Astrocyte of the hippocampus (primary cell): Measurements from ENCODE around the gene RASGRP1.
A peak's percentile ranks its signal among the peaks of the same experiment; 100 is the strongest.
"Not testable (repeated sequence)": the region's sequence is repeated elsewhere in the genome, so short reads cannot be mapped to it uniquely, and the experiment has no call there.

Experiments used
- DNase-seq: peaks from one replicate; pipeline ENCODE4 v3.0.0; 2011; ENCODE audit warnings: low read depth, low spot score

The RASGRP1 gene

GRCh38 chr15:38564557-38565286 is at the start of gene RASGRP1:
Gene RASGRP1 (minus strand): TSS chr15:38564814. CDS start chr15:38564628, 186 bp downstream.
- DNase-seq, result peak; percentile 90

DNA sequence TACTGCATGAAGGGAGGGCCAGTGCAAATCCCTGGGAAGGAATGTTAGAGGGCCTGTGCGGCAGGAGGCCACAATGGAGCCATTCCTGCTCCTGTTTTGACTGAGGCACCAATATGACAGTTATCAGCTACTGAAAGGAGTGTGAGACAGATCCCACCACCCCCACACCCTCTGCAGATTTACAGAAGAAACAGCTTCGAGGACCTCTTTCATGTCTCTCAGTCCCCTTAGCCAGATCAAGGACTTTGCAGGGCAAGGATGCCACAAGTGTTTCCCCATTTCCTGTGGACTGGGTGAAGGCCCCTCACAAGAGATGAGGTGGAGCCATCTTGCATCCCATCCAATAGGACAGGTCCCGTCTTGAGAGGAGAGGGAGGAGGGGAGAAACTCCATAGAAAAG is 48.5 kb upstream of the RASGRP1 start:
- DNase-seq, result no peak

DNA sequence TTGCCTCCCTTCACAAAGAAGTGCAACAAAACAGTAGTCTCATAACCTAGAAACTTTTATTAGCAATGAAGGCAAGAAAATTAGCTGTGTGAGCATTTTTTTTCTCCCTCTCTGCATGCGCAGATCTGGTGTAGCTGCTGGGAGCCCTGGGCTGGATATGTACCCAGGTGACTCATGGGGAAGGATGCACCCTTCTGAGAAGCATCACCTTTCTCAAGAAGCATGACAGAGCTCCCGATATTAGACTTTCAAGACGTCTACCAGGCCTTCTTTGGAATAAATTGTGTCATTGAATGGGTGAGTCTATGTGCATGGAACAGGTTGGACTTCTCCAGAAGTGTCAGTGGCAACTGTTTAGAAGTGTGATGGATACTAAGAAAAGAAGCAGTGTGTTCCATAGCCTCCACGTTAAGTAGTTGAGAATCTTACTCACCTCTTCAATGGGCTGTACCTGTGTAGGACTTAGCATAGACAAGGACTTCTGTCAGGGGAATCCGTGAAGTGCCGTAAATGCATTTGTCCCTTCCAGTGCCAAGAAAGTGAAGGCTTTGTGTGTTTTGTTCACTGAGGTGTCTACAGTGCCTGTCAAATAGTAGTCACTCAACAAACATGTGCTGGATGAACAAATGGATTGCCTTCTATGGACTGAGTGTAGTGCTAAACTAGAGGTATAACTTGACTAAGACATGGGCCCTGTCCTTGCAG is 47.7 kb upstream of the RASGRP1 start:
- no peak for DNase-seq

DNA sequence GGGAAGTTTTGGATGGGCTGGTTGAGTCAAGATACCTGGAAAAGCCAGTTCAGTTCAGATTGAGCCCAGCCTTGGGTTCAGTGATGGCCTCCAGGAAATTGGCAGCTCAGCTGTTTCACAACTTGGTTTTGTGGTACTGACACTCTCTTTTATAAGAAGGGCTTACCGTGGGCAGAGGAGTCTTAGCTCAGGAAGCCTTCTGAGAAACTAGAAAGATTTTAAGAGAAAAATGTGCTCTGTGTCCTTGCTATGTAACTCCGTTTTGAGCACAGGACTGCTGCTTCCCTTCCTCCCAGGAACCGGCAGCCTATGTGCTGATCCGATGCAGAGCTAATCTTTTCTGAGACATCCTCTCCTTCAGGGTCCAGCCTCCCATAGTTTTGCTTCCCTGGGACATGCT is 46.6 kb upstream of the RASGRP1 start:
- no peak for DNase-seq

GRCh38 chr15:38610748-38611147 is 46.1 kb upstream of the RASGRP1 start:
- DNase-seq, result no peak

DNA sequence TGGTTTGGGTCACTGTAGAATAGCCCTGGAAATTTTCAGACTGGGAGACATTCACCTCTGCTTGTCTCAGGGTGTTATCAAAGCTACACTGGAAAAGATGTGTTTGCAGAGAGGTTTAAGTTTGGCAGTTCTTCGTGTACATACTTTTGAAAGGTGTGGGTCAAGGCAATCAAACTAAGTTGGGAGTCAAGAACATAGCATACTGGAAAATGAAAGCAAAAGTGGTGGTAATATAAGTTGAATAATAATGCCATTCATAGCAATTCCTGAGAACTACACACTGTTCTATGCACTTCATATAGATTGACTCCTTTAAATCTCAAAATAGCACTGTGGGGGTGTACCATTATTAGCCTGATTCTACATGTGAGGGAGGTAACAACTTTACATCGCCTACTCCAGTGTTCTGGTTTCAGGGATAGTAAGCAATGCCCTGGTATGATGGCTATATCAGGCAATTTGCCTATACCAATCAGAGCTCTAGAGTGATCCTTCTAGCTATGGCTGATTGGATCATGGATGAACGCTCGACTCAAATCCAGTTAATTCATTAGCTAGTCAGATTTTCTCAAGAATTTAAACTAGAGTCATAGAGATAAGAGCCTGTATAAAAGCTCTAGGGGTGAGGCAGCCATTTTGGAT is 44.6 kb upstream of the RASGRP1 start:
- DNase-seq, result no peak

DNA sequence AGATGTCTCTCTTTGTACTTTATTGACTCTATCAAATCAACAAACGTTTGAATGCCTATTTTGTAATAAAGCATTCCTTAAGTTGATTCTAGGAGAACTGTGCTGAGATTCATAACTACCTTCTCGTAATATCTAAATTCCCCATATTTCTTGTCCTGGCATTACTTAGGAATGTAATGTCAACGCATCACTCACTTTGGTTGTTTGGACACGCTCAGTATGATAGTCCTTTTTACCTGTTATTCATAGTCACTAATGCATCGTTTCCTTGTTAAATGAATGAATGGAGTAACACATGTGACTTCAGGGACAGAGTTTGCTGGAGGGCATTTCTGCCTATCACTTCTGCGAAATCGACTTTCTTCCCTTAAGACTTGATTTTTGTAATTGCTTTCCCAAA is 44.1 kb upstream of the RASGRP1 start:
- DNase-seq, result no peak

DNA sequence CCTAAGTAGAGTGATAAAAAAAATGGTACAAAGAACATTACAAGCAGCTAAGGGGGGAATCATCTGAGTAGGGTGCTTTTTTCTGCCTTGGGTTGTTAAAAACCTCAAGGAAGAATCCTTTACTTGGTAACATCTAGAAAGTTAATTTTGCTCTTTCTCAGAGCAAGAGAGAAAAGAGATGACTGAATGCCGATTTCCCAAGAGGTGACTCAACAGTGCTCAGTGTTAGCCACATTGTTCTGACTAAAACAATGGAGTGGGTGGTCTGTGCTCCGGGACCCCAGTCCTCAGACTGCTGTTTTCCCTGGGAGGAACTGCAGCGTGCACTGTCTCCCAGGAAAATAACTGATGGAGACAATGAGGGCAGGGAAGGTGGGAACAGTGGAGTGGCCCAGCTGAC is 41.1 kb upstream of the RASGRP1 start:
- no peak for DNase-seq

DNA sequence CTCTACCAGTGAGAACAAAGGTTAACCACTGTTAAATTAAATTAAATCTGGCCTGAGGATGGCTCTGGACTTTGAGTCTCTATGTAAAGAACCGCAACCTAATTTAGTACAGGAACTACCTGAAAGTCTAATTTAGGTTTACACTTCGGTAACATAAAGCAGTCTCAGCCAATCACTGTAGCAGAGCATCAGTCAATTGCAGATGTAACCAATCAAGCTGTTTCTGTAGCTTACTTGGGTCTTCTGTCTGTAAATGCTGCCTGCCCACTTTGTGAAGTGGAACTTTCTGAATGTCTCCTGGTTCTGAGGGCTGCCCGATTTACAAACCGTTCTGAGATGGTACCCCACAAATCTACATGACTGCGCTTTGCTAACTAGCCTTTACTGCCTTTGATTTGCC is 39.1 kb upstream of the RASGRP1 start:
- DNase-seq, result no peak

DNA sequence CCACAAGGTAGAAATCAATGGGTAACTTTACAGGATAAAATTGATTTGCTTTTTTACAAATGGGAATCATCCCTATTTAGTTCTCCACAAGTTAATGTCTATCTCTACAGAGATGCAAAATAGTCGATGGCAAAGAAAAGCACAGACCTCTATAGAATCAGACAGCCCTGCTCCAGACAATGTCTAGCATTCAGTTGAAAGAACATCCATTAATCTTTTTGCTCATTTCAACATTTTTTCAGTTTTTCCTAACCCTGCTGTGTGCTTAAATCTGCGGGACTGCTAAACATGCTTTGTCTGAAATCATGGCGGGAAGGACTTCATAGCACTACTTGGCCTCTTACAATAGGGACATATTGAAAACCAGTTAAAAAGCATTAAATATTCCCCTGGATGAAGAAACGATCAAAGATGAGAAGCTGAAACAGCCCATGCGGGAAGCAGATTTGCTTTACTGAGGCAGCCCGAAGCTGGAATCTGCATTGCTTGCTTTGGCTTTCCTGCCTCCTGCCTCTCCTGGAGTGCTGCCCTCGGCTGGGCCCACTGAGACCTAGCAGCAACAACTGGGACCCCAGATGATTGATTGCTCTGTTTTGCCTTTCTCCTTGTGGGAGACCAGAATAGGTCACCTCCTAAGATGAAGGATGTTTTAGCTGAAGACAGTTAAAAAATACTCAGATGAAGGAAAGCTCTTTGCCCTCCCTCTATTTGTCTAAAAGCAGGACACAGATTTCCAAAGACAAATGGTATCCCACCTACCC is 38.5 kb upstream of the RASGRP1 start:
- no peak for DNase-seq

DNA sequence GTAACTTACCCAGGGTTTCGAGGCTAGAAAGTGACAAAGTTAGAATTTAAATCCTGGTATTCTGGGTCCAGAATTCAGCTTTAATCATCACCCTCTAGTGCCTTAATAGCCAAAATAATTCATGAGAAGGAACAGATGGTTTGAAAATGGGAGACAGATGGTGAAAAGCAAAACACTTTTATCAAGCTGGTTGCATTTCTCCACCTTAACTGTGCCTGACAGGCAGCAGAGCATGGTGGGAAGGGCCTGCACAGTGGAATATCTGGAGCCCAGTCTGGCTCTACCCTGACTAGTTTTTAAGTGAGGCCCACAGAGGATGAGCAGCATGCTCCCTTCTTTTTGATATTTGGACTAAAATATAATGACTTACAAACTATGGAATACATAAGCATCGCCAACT is 35.6 kb upstream of the RASGRP1 start:
- DNase-seq, result no peak

DNA sequence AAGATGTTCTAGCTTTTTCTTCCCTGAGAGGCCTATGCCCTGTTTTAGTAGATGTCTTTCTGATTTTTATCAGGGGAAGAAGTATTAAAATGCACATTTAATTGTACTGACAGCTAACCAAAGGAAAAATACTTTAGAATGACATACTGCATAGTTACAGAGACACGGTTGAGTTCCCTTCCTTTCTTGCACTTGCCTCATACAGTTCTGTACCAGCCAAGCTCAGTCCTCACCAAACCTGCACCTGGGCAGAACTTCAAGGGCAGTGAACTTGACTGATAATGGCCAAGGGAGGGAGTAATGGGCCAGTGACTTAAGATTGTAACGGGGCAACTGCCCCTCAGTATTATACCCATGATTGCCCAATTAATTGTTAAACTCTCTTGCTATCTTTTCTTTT is 34.1 kb upstream of the RASGRP1 start:
- no peak for DNase-seq

DNA sequence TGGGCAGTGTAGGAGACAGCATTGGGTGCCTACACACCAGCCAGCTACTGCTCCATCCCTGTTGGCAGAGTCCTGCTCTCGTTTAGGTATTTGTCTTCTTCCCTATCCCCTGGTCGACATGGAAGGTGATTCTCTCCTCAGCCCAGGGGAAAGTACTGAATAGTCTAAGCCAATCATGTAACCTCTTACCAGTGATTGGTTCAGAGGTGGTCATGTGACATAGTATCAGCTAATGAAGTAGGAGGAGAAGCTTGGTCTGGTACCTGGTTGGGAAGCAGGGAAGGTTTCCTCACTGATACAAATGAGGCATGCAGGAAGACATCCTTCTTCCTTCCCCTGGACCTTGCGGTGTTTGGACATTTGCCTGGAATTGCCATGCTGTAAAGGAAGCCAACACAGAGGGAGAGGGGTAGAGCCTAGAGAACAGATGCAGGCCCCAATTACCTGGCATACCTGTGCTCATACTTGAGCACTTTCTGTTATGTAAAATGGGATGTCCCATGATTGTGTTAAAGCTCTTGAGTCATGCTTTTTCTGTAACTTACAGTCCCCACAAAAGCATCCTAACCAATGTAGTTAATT is 32.7 kb upstream of the RASGRP1 start:
- DNase-seq, result no peak

DNA sequence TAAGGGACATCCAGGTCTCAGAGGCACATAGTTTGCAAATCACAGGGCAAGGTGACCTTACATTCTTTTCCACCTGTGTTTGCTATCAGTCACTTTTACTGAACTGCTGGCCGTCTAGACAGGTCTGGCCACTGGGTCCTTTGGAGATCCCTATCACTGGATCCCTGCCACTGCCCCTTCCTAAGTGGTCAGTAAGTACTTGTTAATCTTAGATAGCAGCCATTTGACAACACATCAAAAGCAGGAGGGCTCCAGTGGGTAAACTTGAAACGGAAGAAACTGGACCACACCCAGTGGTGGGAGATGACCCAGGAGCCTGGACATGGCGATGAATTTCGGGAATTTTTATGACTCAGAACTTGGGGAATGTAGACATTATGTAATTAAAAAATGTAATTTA is 28.9 kb upstream of the RASGRP1 start:
- no peak for DNase-seq

- peak; percentile 59 for DNase-seq
These were observed 24.9 kb upstream of the RASGRP1 start for GRCh38 chr15:38589502-38589901.

DNA sequence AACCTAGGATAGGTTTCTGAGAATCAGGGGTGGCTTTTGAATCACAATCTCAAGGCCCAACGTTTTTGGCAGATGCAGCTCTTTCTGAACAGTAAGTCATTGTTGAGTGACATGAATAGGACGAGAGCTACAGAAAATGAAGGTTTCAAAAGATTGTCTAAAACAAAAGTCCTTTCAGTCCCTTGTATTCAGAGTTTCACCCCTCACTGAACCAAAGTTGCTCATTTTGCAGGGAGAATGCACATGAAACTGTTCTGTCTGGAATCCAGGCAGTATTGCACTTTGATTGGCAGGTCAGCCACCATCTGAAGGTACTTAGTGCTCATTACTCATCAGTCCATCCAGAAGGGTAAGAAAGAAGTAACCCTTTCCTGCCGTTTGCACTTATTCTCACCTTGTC is 24.1 kb upstream of the RASGRP1 start:
- DNase-seq, result peak; percentile 52

DNA sequence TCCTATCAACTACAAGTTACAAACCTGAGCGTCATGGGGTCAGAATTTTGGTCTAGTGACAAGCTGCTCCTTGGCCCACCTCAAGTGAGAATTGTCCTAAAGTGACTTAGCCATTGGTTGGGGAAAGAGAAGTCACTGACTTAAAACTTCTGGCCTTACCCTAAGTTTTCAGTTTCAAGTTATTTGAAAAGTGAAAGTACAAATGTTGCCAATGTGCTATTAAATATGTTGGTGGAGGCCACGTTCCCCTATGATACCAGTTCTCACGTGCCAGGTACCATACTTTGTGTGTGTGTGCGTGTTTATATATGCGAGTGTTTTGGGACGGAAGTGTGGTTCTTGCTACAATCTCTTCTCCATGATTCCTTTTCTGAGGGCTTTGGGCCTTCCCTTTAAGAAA is 22.6 kb upstream of the RASGRP1 start:
- DNase-seq, result no peak

GRCh38 chr15:38586005-38586404 is 21.4 kb upstream of the RASGRP1 start:
- DNase-seq, result not testable (repeated sequence)

DNA sequence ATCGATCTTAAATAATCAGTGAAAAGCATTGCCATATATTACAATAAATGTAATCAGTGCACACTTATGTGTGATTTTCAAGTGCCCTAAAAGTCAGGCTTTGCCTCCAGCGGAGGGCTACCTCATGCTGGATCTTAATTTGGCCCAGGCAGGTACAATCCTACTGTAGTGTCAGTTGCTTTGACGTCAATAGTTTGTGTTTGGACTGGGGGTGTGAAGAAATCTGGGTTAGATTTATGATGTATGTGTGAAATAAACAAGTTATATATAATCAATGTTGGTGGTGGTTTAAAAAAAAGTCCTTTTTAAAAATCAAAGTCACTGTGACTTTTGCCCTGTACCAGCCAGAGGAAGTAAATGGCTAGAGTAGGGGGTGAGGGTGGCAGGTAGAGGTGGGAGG is 14.0 kb upstream of the RASGRP1 start:
- no peak for DNase-seq

- no peak for DNase-seq
These were observed 12.9 kb upstream of the RASGRP1 start for GRCh38 chr15:38577424-38577987.

- no peak for DNase-seq
These were observed 12.2 kb upstream of the RASGRP1 start for GRCh38 chr15:38576837-38577236.
